Measurements from ENCODE around the gene IFIT1B. TPM values are rescaled to one million over a fixed set of nuclear protein-coding genes. Genes with fewer than 3 reads are reported as not detected.

IFIT1B gene
- total and polyA plus RNA-seq, 8 donors: 0.92 TPM; not detected in 7

GRCh38 chr10:89373916-89374711 is 3.7 kb upstream of the IFIT1B start:
- peak; percentile 91 to 92 for DNase-seq
- Histone ChIP-seq H3K4me1 (peaks cover 22 to 29% (median 26%) of the 10 kb centered on the region in 4 donors), H3K36me3 (no peaks in the 10 kb centered on the region), H3K9me3 (no peaks in the 10 kb centered on the region), H3K4me3 (no peak overlapping the region), H3K27ac (peak overlapping the region; percentile 10 to 91 (median 81)), H3K27me3 (no peaks in the 10 kb centered on the region)
- WGBS, 5 donors: 4 to 11% (median 9%) methylated on average over 3 of the region's 3 CpGs
- intact Hi-C loops (cut with DNase I; ENCODE audit: low total_unique reads): no loop called here
- TF ChIP-seq POLR2AphosphoS5 (IDR thresholded peaks at IDR 0.05) (peak; percentile 53 to 94 (median 80)), POLR2A (IDR thresholded peaks at IDR 0.05) (no peak)

GRCh38 chr10:89374713-89375141 is 3.1 kb upstream of the IFIT1B start:
- peak in 1 of 2 donors; percentile 36 for DNase-seq
- Histone ChIP-seq H3K9me3 (no peaks in the 10 kb centered on the region), H3K36me3 (no peaks in the 10 kb centered on the region), H3K27me3 (no peaks in the 10 kb centered on the region), H3K4me3 (no peak overlapping the region), H3K4me1 (peaks cover 22 to 25% (median 23%) of the 10 kb centered on the region in 4 donors), H3K27ac (peak overlapping the region; percentile 75 to 91 (median 82))
- intact Hi-C loops (cut with DNase I; ENCODE audit: low total_unique reads): no loop called here
- TF ChIP-seq EP300 (IDR thresholded peaks at IDR 0.05): no peak
- no peak for TF ChIP-seq CTCF (IDR thresholded peaks at IDR 0.05)
- TF ChIP-seq POLR2A (IDR thresholded peaks at IDR 0.05): no peak
- TF ChIP-seq POLR2AphosphoS5 (IDR thresholded peaks at IDR 0.05): no peak

- DNase-seq: no peak
- Histone ChIP-seq H3K27ac (no peak overlapping the region), H3K36me3 (no peaks in the 10 kb centered on the region), H3K9me3 (no peaks in the 10 kb centered on the region), H3K4me1 (peaks cover 12 to 14% (median 12%) of the 10 kb centered on the region in 4 donors), H3K27me3 (no peaks in the 10 kb centered on the region), H3K4me3 (no peak overlapping the region)
- intact Hi-C loops (cut with DNase I; ENCODE audit: low total_unique reads): no loop called here
- no peak for TF ChIP-seq POLR2A (IDR thresholded peaks at IDR 0.05)
- TF ChIP-seq EP300 (IDR thresholded peaks at IDR 0.05): no peak
- TF ChIP-seq POLR2AphosphoS5 (IDR thresholded peaks at IDR 0.05): no peak
- no peak for TF ChIP-seq CTCF (IDR thresholded peaks at IDR 0.05)
Observed at GRCh38 chr10:89379103-89379502, 1.2 kb downstream of the IFIT1B start.

- no peak overlapping the region for H3K4me3 ChIP-seq
- no peaks in the 10 kb centered on the region for H3K36me3 ChIP-seq
- TF ChIP-seq POLR2AphosphoS5 (IDR thresholded peaks at IDR 0.05) (no peak), EP300 (IDR thresholded peaks at IDR 0.05) (no peak), CTCF (IDR thresholded peaks at IDR 0.05) (no peak), POLR2A (IDR thresholded peaks at IDR 0.05) (no peak)
- intact Hi-C loops (cut with DNase I; ENCODE audit: low total_unique reads): no loop called here
- H3K27me3 ChIP-seq: no peaks in the 10 kb centered on the region
- no peak for DNase-seq
- 82 to 92% (median 91%) methylated on average over 1 of the region's 1 CpG for WGBS, 5 donors
- H3K9me3 ChIP-seq: no peaks in the 10 kb centered on the region
- H3K27ac ChIP-seq: no peak overlapping the region
- H3K4me1 ChIP-seq: no peaks in the 10 kb centered on the region
Observed at GRCh38 chr10:89382757-89383156, 4.9 kb downstream of the IFIT1B start.
